Measurements from ENCODE around the gene RBM43. TPM values are rescaled to one million over a fixed set of nuclear protein-coding genes. Genes with fewer than 3 reads are reported as not detected.

Gene RBM43
- polyA plus RNA-seq, 1 donor from 2014 or later = 1.8 TPM

DNA sequence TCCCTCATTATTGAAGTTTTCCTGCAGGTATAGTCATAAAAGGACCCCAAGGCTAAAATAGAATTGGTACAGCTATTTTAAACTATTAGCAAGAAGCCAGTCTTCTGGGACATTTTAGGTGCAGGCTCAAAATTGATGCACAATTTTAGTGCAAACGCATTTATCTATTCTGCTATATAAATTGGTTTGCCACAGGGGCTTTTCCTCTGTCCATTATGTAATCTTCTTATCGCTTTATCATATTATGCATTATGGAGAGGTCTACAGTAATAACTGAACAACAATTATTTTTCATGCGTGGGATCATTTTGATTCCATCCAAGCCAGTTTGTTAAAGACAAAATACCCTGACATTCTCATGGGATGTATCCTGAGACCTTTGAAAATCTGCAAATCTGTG, 54.6 kb downstream of the RBM43 start:
- Mint-ChIP-seq H3K36me3 (no peaks in the 10 kb centered on the region), H3K4me3 (no peak overlapping the region), H3K9me3 (no peaks in the 10 kb centered on the region), H3K4me1 (no peaks in the 10 kb centered on the region), H3K27ac (no peak overlapping the region), H3K27me3 (peaks cover 4% of the 10 kb centered on the region)

DNA sequence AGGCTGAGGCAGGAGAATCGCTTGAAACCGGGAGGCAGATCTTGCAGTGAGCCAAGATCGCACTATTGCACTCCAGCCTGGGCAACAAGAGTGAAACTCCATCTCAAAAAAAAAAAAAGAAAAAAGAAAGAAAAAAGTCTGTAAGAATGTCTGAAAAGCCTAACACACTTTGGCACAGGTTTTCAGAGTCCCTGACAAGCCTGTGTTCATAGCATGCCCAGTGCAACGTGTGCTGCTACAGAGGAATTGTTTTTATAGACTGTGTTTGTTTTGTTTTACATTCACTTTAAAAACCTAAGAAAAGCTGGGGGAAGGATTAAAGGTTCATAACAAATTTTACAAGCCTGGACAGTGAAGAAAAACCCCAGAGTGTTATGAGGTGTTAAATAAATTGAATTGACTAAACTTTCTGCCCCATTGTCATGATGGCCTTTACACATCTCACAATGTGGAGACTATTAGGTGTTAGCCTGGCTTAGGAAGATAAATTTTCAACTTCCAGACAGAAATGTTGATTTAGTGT, 55.2 kb downstream of the RBM43 start:
- H3K9me3 Mint-ChIP-seq = no peaks in the 10 kb centered on the region
- H3K4me1 Mint-ChIP-seq = no peaks in the 10 kb centered on the region
- no peak overlapping the region for H3K4me3 Mint-ChIP-seq
- no peaks in the 10 kb centered on the region for H3K36me3 Mint-ChIP-seq
- peaks cover 4% of the 10 kb centered on the region for H3K27me3 Mint-ChIP-seq
- no peak overlapping the region for H3K27ac Mint-ChIP-seq

DNA sequence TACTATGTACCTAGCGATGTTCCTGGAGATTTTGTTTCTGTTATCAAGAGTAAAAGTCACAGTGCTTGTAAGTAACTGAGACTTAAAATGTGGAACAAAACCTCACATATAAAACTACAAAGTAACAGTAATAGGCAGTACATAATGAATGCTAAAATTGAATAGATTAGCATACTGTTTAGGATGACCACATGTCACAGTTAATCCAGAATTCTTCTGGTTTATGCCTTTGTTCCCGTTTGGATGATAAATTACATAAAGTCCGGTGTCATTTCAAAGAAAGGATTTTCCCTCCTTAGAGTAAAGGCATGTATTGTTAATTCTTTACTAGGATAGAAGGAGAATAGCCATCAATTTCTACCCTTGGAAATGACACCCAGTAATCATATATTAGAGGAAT, 56.1 kb downstream of the RBM43 start:
- peaks cover 5% of the 10 kb centered on the region for H3K27me3 Mint-ChIP-seq
- H3K4me3 Mint-ChIP-seq = no peak overlapping the region
- H3K27ac Mint-ChIP-seq = no peak overlapping the region
- no peaks in the 10 kb centered on the region for H3K36me3 Mint-ChIP-seq
- no peaks in the 10 kb centered on the region for H3K4me1 Mint-ChIP-seq
- no peaks in the 10 kb centered on the region for H3K9me3 Mint-ChIP-seq

DNA sequence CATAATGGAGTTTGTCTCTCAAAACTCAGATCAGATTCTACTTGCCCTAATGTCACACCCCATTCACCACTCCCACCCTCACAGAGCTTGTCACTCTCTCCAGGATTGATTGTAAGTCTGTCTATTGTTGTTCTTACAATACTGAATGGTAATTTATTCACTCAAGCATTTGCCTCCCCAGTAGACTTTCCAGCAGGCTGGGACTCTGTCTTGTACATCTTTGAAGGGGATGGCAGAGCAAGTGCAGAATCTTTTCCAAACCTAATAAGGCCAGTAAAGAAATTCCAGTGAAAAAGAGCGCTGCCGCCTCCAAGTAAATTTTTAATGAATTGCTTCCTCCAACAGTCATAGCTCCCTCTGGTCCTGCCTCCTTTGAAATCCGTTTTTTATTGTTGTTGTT, 56.9 kb downstream of the RBM43 start:
- Mint-ChIP-seq H3K27ac (no peak overlapping the region), H3K9me3 (no peaks in the 10 kb centered on the region), H3K27me3 (peaks cover 5% of the 10 kb centered on the region), H3K36me3 (no peaks in the 10 kb centered on the region), H3K4me1 (no peaks in the 10 kb centered on the region), H3K4me3 (no peak overlapping the region)

DNA sequence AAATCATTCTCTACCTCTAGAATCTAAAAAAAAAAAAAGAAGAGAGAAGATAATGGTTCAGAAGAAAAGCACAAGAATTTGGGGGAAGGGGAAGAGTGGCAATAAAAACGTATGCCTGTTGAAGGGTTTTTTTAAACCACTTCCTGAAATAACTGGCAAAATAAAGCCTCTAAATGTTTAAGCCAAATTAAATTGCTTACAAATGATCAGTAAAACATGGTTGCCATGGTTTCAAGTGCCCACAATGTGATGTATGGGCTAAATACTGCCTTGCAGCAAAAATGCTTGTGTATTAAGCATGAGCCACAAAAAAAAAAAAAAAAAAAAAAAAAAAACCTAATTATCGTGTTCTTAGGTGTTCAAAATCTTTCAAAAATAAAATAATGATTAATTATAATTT, 60.8 kb downstream of the RBM43 start:
- no peak overlapping the region for H3K27ac Mint-ChIP-seq
- no peaks in the 10 kb centered on the region for H3K36me3 Mint-ChIP-seq
- H3K27me3 Mint-ChIP-seq = peaks cover 7% of the 10 kb centered on the region
- no peaks in the 10 kb centered on the region for H3K9me3 Mint-ChIP-seq
- H3K4me1 Mint-ChIP-seq = no peaks in the 10 kb centered on the region
- no peak overlapping the region for H3K4me3 Mint-ChIP-seq

DNA sequence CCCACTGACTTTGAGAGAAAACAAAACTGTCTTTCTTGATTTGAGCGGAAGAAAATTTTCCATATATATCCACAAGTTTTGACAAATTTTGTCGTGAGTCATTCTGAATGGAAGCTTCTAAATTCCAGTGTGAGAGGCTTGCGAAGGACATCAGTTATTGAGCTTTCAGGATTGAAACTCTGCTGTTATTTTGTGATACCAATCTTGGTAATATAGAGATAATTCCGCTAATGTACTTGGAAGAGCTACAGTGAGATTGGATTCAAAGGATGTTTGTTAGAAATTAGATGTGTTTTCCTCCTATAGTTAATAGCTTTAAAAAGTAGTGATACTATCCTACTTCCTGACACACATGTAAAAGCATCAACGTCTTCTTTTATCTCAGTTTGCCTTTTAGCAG, 61.4 kb downstream of the RBM43 start:
- Mint-ChIP-seq H3K4me3 (no peak overlapping the region), H3K27me3 (peaks cover 8% of the 10 kb centered on the region), H3K27ac (no peak overlapping the region), H3K36me3 (no peaks in the 10 kb centered on the region), H3K4me1 (no peaks in the 10 kb centered on the region), H3K9me3 (no peaks in the 10 kb centered on the region)

DNA sequence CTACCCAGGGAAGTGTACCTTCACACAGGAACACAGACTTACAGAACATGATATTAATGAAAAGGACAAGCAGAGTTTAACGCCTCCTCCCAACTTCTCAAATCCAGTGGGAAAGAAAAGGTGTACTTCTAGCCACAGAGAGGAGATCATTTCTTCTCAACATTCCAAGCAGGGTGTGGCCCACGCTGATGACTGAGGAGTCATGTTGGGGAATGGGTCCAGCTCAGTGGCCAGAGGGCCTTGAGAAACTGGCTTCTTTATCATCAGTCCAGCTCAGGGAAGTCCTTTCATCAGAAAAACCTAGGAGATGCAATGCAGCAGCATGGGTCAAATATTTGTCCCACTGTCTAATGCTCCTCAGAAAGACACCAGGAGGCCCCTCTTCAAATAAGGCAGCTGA, 63.0 kb downstream of the RBM43 start:
- Mint-ChIP-seq H3K27me3 (peaks cover 4% of the 10 kb centered on the region), H3K4me1 (no peaks in the 10 kb centered on the region), H3K27ac (no peak overlapping the region), H3K9me3 (no peaks in the 10 kb centered on the region), H3K36me3 (no peaks in the 10 kb centered on the region), H3K4me3 (no peak overlapping the region)

Other genes with a start within 250 kb of the RBM43 start
- 38.7 TPM for gene NMI, start 27.8 kb upstream of the RBM43 start, polyA plus RNA-seq
- not detected for gene TNFAIP6, start 95.7 kb upstream of the RBM43 start, polyA plus RNA-seq
- gene RIF1, start 148.0 kb upstream of the RBM43 start, polyA plus RNA-seq = 30.1 TPM